ENCODE data around the gene ACSF3.

ACSF3 gene

DNA sequence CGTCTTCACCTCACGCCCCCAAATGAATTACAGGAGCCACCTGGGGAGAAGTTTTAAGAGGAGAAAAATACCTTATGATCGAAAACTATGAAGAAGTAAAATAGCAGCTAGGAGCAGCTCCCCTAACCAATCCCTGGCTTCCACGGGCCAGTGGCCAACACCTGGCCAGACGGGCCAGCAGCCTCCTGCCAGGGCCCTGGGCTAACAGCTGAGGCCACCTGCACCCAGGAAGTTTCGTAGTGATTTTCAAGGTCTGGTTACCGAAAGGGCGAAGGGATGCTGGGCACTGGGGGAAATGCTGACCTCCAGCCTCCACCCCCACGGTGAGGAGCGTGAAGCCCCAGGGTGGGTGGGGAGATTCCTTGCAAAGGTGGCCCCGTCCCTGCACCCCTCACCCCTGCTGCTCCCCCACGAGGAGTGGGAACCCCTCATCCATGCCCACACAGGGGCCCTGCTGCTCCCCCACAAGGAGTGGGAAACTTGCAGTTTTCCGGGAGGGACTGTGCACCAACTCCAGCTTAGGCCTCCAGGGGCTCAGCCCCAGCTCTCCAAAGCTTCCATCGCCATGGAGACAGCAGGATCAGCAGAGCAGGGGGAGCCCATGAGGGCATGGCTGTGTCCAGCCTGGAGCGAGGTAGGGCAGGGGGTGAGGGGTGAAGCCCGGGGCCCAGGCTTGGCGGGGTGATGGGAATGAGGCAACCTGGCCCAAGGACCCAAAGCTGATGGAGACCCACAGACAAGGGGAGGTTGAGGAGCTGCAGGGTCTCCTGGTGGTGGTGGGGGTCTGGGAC is 31.9 kb upstream of the ACSF3 start:
- DNase-seq (ENCODE audit: low read depth): no peak
- no peak overlapping the region for H3K4me3 ChIP-seq (ENCODE audit: low read length)
- TF ChIP-seq, protein P1, sequence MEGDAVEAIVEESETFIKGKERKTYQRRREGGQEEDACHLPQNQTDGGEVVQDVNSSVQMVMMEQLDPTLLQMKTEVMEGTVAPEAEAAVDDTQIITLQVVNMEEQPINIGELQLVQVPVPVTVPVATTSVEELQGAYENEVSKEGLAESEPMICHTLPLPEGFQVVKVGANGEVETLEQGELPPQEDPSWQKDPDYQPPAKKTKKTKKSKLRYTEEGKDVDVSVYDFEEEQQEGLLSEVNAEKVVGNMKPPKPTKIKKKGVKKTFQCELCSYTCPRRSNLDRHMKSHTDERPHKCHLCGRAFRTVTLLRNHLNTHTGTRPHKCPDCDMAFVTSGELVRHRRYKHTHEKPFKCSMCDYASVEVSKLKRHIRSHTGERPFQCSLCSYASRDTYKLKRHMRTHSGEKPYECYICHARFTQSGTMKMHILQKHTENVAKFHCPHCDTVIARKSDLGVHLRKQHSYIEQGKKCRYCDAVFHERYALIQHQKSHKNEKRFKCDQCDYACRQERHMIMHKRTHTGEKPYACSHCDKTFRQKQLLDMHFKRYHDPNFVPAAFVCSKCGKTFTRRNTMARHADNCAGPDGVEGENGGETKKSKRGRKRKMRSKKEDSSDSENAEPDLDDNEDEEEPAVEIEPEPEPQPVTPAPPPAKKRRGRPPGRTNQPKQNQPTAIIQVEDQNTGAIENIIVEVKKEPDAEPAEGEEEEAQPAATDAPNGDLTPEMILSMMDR (IDR thresholded peaks at IDR 0.05; ENCODE audit: insufficient read depth, low read depth, low read length, missing control alignments): no peak

DNA sequence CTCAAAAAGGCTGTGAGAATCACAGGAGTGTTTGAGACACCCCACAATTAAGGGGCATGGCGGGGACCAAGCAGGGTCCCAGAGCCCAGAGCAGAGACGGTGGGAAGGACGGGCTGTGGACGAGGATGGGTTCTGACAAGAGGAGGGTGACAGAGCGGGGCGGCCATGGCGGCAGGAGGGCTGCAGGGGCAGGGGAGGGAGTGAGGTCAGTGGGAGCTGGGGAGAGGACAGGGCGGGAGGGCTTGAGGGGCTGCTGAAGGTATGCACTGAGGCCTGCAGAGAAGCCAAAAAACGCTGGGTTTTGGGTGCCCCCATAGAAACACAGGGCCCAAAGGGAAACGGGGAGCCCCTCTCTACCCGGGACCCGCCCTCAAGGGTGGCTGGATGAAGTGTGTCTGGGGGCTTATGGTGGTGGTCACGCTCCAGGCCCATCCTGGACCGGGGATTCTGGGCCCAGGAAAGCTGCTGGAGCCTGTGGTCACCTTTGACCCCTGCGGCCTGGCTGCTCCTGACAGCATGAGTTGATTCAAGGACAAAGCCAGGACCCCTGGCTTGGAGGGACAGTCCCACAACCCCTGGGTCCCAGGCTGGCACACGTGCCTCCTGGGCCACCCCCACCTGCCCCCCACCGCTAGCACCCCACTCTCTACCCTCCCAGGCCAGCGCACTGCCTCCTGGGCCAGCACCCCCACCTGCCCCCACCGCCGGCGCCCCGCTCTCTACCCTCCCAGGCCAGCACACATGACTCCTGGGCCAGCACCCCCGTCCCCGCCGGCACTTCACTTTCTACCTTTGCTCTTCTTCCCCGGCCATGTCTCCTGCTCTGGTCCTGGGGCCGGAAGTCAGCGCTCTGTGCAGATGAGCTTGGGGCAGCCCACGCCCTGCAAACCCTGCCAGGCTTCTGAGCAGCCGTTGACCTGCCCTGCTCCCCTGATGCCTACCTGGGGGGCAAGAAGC is 31.0 kb upstream of the ACSF3 start:
- TF ChIP-seq, protein P1 (IDR thresholded peaks at IDR 0.05; ENCODE audit: insufficient read depth, low read depth, low read length, missing control alignments): no peak

DNA sequence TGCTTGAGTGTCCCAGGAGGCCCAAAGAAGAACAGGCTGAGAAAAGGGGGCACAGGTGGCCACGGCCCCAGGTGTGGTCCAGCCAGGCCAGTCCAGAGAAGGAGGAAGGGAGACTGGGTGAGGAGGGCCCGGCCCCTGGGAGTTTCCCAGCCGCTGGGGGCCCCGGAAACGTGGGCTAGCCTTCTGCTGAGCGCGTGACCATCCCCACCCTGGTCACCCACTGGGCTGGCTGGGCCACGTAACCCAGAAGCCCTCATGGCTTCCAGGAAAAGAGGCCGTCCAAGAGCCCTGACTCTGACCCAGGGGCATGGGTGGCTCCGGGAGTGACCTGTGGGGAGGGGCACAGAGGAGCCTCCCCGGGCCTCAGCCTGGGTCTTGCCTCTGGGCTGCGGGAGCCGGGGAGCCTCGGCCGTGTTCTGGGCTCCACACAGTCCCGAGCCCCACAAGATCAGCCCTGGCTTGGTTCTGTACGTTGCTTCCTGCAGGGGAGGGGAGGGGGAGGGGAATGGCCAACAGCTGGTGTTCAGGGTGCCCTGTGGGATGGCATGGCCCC is 29.8 kb upstream of the ACSF3 start:
- no peak for DNase-seq (ENCODE audit: low read depth)
- TF ChIP-seq, protein P1 (IDR thresholded peaks at IDR 0.05; ENCODE audit: insufficient read depth, low read depth, low read length, missing control alignments): no peak

More for the DNA sequence above, 31.0 kb upstream of the ACSF3 start:
- H3K4me3 ChIP-seq (ENCODE audit: low read length): no peak overlapping the region
- no peak for DNase-seq (ENCODE audit: low read depth)

DNA sequence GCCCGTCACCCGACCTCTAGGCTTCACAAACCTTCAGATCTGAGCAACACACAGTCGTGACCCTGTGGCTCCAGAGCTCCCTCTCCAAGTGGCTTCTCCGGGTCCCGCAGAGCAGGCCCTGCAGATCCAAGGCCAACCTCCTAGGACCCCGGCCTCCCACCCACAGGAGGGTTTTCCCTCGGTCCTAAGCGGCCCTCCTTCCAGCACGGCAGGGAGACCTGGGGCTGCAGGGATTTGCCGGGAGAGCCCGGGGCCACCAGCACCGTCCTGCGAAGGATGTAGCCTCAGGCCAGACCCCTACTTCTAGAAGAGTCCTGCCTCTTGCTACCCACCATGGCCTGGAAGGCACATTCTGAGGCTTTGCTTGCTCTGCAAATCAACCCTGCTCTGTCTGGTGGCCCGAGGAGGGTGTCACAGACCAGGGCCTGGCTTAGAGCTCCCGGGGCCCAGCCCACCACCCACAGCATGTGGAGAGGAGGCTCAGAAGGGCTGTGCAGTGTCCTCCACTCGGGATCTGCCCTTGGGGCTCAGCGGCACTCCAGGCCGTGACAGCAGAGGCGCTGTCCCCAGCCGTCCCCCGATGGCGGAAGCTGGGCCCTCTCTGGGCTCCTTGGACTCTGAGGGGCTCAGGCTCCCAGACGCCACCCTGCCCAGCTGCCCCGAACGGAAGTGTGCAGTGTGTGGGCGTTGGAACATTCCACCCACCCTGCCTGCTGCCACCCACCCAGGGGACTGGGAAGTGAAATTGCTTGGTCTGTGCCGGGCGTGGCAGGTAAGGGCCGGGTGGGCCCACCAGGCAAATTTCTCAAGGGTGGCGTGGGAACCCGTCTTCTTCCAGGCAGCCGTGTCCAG is 28.8 kb upstream of the ACSF3 start:
- TF ChIP-seq, protein P1 (IDR thresholded peaks at IDR 0.05; ENCODE audit: insufficient read depth, low read depth, low read length, missing control alignments): no peak
- no peak for DNase-seq (ENCODE audit: low read depth)
- H3K4me3 ChIP-seq (ENCODE audit: low read length): no peak overlapping the region

More for the DNA sequence above, 29.8 kb upstream of the ACSF3 start:
- H3K4me3 ChIP-seq (ENCODE audit: low read length): no peak overlapping the region

DNA sequence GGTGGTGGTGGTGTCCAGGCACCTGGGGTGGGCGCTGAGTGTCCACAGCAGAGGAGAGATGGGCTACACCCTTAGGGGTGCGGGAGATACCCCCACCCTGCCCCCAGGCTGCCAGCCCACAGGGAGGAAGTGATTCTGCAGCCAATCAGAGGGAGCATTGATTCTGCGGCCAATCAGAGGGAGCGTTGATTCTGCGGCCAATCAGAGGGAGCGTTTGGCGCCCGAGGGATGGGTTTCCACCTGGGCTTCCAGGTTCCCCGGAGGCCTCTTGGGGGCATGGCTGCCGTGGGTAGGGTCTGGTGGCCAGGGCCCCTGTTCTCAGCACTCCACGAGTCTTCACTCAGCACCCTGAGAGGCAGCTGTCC is 28.2 kb upstream of the ACSF3 start:
- no peak for DNase-seq (ENCODE audit: low read depth)
- no peak overlapping the region for H3K4me3 ChIP-seq (ENCODE audit: low read length)
- TF ChIP-seq, protein P1 (IDR thresholded peaks at IDR 0.05; ENCODE audit: insufficient read depth, low read depth, low read length, missing control alignments): no peak

DNA sequence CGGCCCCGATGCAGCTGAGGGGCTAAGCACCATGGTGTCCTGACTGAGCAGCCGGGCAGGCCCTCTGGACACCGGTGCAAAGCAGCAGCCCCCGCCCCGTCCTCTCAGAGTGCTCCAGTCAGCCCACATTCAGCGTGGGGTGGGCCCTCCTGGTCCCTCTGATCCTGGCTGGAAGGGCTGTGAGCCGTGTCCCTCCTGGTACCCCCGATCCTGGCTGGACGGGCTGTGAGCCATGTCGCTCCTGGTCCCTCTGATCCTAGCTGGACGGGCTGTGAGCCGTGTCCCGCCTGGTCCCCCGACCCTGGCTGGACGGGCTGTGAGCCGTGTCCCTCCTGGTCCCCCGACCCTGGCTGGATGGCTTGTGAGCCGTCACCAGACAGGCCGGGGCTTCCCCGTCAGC is 26.9 kb upstream of the ACSF3 start:
- DNase-seq (ENCODE audit: low read depth): no peak
- TF ChIP-seq, protein P1 (IDR thresholded peaks at IDR 0.05; ENCODE audit: insufficient read depth, low read depth, low read length, missing control alignments): no peak
- H3K4me3 ChIP-seq (ENCODE audit: low read length): no peak overlapping the region

All from epithelial cell of esophagus (primary cell).